ENCODE results near the gene UBA1. TPM values are rescaled to one million over a fixed set of nuclear protein-coding genes. Genes with fewer than 3 reads are reported as not detected.

The UBA1 gene
- total and polyA plus RNA-seq, 11 donors: 86.9 to 171 (median 130) TPM

- no peak overlapping the region for H3K4me3 ChIP-seq
- WGBS, 4 donors: 83 to 96% (median 87%) methylated on average over 11 to 12 of the region's 12 CpGs
- no peaks in the 10 kb centered on the region for H3K9me3 ChIP-seq
- TF ChIP-seq POLR2A (IDR thresholded peaks at IDR 0.05) (no peak), CTCF (IDR thresholded peaks at IDR 0.05) (no peak)
- DNase-seq (peak in 1 of 5 donors; percentile 19), ATAC-seq (no peak)
- no peak overlapping the region for H3K27ac ChIP-seq
- H3K27me3 ChIP-seq: peaks cover 0 to 15% (median 0%) of the 10 kb centered on the region in 9 donors
- intact Hi-C loops (cut with DNase I): no loop called here
- H3K36me3 ChIP-seq: peaks cover 0 to 80% (median 71%) of the 10 kb centered on the region in 9 donors
- H3K4me1 ChIP-seq: peaks cover 0 to 13% (median 0%) of the 10 kb centered on the region in 12 donors
Observed at GRCh38 chrX:47174376-47174775, 19.3 kb upstream of the UBA1 start.

- Histone ChIP-seq H3K36me3 (peaks cover 0 to 85% (median 71%) of the 10 kb centered on the region in 9 donors), H3K27me3 (peaks cover 0 to 16% (median 0%) of the 10 kb centered on the region in 9 donors), H3K27ac (no peak overlapping the region), H3K4me1 (peaks cover 0 to 13% (median 0%) of the 10 kb centered on the region in 12 donors), H3K9me3 (no peaks in the 10 kb centered on the region), H3K4me3 (no peak overlapping the region)
- DNase-seq: peak in 1 of 5 donors; percentile 5
- TF ChIP-seq CTCF (IDR thresholded peaks at IDR 0.05) (no peak), POLR2A (IDR thresholded peaks at IDR 0.05) (no peak)
- 82 to 88% (median 85%) methylated on average over 23 of the region's 23 CpGs for WGBS, 4 donors
- ATAC-seq: no peak
- intact Hi-C loops (cut with DNase I): no loop called here
Observed at GRCh38 chrX:47174846-47175587, 18.6 kb upstream of the UBA1 start.

- Histone ChIP-seq H3K4me3 (no peak overlapping the region), H3K4me1 (peaks cover 0 to 8% (median 0%) of the 10 kb centered on the region in 12 donors), H3K27me3 (peaks cover 0 to 22% (median 0%) of the 10 kb centered on the region in 9 donors), H3K27ac (no peak overlapping the region), H3K9me3 (no peaks in the 10 kb centered on the region), H3K36me3 (peaks cover 0 to 88% (median 75%) of the 10 kb centered on the region in 9 donors)
- DNase-seq: peak in 1 of 5 donors; percentile 18
- ATAC-seq: no peak
- WGBS, 4 donors: 77 to 92% (median 85%) methylated on average over 12 of the region's 12 CpGs
- no peak for TF ChIP-seq CTCF (IDR thresholded peaks at IDR 0.05)
- no peak for TF ChIP-seq POLR2A (IDR thresholded peaks at IDR 0.05)
- intact Hi-C loops (cut with DNase I): no loop called here
Observed at GRCh38 chrX:47175588-47175980, 18.0 kb upstream of the UBA1 start.

GRCh38 chrX:47176101-47176740 lies 17.4 kb upstream of the UBA1 start:
- H3K4me3 ChIP-seq: no peak overlapping the region
- ATAC-seq (no peak), DNase-seq (peak in 1 of 5 donors; percentile 20)
- H3K27ac ChIP-seq: no peak overlapping the region
- H3K27me3 ChIP-seq: peaks cover 0 to 24% (median 0%) of the 10 kb centered on the region in 9 donors
- 81 to 93% (median 90%) methylated on average over 23 of the region's 23 CpGs for WGBS, 4 donors
- H3K36me3 ChIP-seq: peaks cover 0 to 92% (median 77%) of the 10 kb centered on the region in 9 donors
- H3K9me3 ChIP-seq: no peaks in the 10 kb centered on the region
- H3K4me1 ChIP-seq: peaks cover 0 to 5% (median 0%) of the 10 kb centered on the region in 12 donors
- intact Hi-C loops (cut with DNase I): no loop called here
- TF ChIP-seq POLR2A (IDR thresholded peaks at IDR 0.05): no peak
- no peak for TF ChIP-seq CTCF (IDR thresholded peaks at IDR 0.05)

Data from heart left ventricle (tissue), 16 donors.